Uterus (tissue), 4 donors: ENCODE results near the gene GMPS. TPM values are rescaled to one million over a fixed set of nuclear protein-coding genes. Genes with fewer than 3 reads are reported as not detected.

Experiments used
- DNase-seq, 2 donors: peaks; one replicate each; pipeline ENCODE4 v3.0.0-alpha.2; 2019 to 2020
- H3K27ac ChIP-seq, 2 donors: fragments of 200-600 bp; sonication (generic); 1 replicate in 1 of 2; 2 replicates in 1 of 2; pipeline ENCODE4 v1.5.1; 2016 to 2018
- H3K27me3 ChIP-seq, 2 donors: fragments of 200-600 bp; sonication (generic); one replicate each; pipeline ENCODE4 v1.5.1; 2018 to 2019; ENCODE audit warnings: control low read depth in 1 of 2
- H3K36me3 ChIP-seq, 2 donors: fragments of 200-600 bp; sonication (generic); one replicate each; pipeline ENCODE4 v1.5.1; 2019; ENCODE audit warnings: control low read depth in 1 of 2
- H3K4me1 ChIP-seq, 2 donors: fragments of 200-600 bp; sonication (generic); one replicate each; pipeline ENCODE4 v1.5.1; 2018 to 2019; ENCODE audit warnings: control low read depth in 1 of 2
- H3K4me3 ChIP-seq, 2 donors: fragments of 200-600 bp; sonication (generic); 1 replicate in 1 of 2; 2 replicates in 1 of 2; pipeline ENCODE4 v1.5.1; 2018 to 2019; ENCODE audit warnings: mild to moderate bottlenecking in 1 of 2
- H3K9me3 ChIP-seq, 2 donors: fragments of 200-600 bp; sonication (generic); one replicate each; pipeline ENCODE4 v1.5.1; 2019; ENCODE audit warnings: control low read depth in 1 of 2
- POLR2A ChIP-seq, 2 donors: fragments of 450-650 bp; IDR thresholded peaks; one replicate each; pipeline ENCODE4 v1.6.1; 2016; ENCODE audit warnings: antibody characterized with exemption in 2 of 2, mild to moderate bottlenecking in 1 of 2, moderate library complexity in 1 of 2
- intact Hi-C: fragments of 100-400 bp; cut with DNase I; formaldehyde crosslinking; loops from one replicate; pipeline ENCODE4 v1.15.1; 2023; ENCODE audit warnings: low total_unique reads
- total RNA-seq, 4 donors: library from RNA; depleted of rRNA in 3 of 4; stranded (reverse); fragments of >200 nt in 3 of 4; gene quantifications; one replicate each; pipeline versions ENCODE4 v1.1.0 to v1.2.4, GENCODE V29; 2014 to 2023
- TF ChIP-seq, protein P1 (sequence below), 4 experiments: fragments of 200-600 bp in 2 of 4; fragments of 450-650 bp in 2 of 4; sonication (generic) in 2 of 4; IDR thresholded peaks; one replicate each; pipeline ENCODE4 v1.5.1; 2016 to 2019; ENCODE audit warnings: antibody characterized with exemption in 4 of 4, mild to moderate bottlenecking in 2 of 4, moderate library complexity in 1 of 4
- donor health status: DM: yes; HTN: yes; CAD: no.

GMPS gene
- total RNA-seq, 4 donors from 2014 or later = 10.5 to 71.7 (median 51.3) TPM

- Histone ChIP-seq H3K27me3 (no peaks in the 10 kb centered on the region), H3K9me3 (no peaks in the 10 kb centered on the region), H3K27ac (no peak overlapping the region), H3K4me1 (no peaks in the 10 kb centered on the region), H3K4me3 (no peak overlapping the region), H3K36me3 (no peaks in the 10 kb centered on the region)
- DNase-seq = no peak
- intact Hi-C loops = no loop called here
- no peak for TF ChIP-seq POLR2A (IDR thresholded peaks at IDR 0.05)
- TF ChIP-seq, protein P1, sequence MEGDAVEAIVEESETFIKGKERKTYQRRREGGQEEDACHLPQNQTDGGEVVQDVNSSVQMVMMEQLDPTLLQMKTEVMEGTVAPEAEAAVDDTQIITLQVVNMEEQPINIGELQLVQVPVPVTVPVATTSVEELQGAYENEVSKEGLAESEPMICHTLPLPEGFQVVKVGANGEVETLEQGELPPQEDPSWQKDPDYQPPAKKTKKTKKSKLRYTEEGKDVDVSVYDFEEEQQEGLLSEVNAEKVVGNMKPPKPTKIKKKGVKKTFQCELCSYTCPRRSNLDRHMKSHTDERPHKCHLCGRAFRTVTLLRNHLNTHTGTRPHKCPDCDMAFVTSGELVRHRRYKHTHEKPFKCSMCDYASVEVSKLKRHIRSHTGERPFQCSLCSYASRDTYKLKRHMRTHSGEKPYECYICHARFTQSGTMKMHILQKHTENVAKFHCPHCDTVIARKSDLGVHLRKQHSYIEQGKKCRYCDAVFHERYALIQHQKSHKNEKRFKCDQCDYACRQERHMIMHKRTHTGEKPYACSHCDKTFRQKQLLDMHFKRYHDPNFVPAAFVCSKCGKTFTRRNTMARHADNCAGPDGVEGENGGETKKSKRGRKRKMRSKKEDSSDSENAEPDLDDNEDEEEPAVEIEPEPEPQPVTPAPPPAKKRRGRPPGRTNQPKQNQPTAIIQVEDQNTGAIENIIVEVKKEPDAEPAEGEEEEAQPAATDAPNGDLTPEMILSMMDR (IDR thresholded peaks at IDR 0.05) = no peak
These were observed 36.5 kb downstream of the GMPS start for GRCh38 chr3:155906900-155907299.

- DNase-seq = no peak
- H3K4me1 ChIP-seq = no peaks in the 10 kb centered on the region
- H3K4me3 ChIP-seq = no peak overlapping the region
- H3K36me3 ChIP-seq = no peaks in the 10 kb centered on the region
- no peaks in the 10 kb centered on the region for H3K27me3 ChIP-seq
- intact Hi-C loops = no loop called here
- TF ChIP-seq POLR2A (IDR thresholded peaks at IDR 0.05) = no peak
- TF ChIP-seq, protein P1 (IDR thresholded peaks at IDR 0.05) = no peak
- no peak overlapping the region for H3K27ac ChIP-seq
- H3K9me3 ChIP-seq = no peaks in the 10 kb centered on the region
These were observed 37.6 kb downstream of the GMPS start for GRCh38 chr3:155908086-155908485.

- no peaks in the 10 kb centered on the region for H3K36me3 ChIP-seq
These were observed 38.2 kb downstream of the GMPS start for GRCh38 chr3:155908605-155909004.

GRCh38 chr3:155912090-155912489 lies 41.6 kb downstream of the GMPS start:
- no peaks in the 10 kb centered on the region for H3K9me3 ChIP-seq

More at GRCh38 chr3:155908605-155909004, 38.2 kb downstream of the GMPS start:
- H3K27me3 ChIP-seq = no peaks in the 10 kb centered on the region
- H3K27ac ChIP-seq = no peak overlapping the region
- no peak overlapping the region for H3K4me3 ChIP-seq
- no peaks in the 10 kb centered on the region for H3K9me3 ChIP-seq
- intact Hi-C loops = no loop called here
- DNase-seq = no peak
- TF ChIP-seq POLR2A (IDR thresholded peaks at IDR 0.05) = no peak
- TF ChIP-seq, protein P1 (IDR thresholded peaks at IDR 0.05) = no peak
- no peaks in the 10 kb centered on the region for H3K4me1 ChIP-seq

GRCh38 chr3:155912579-155913190 lies 42.2 kb downstream of the GMPS start:
- Histone ChIP-seq H3K36me3 (no peaks in the 10 kb centered on the region), H3K4me3 (no peak overlapping the region), H3K9me3 (no peaks in the 10 kb centered on the region), H3K27me3 (no peaks in the 10 kb centered on the region), H3K27ac (no peak overlapping the region), H3K4me1 (no peaks in the 10 kb centered on the region)
- intact Hi-C loops = no loop called here
- TF ChIP-seq POLR2A (IDR thresholded peaks at IDR 0.05) = no peak
- TF ChIP-seq, protein P1 (IDR thresholded peaks at IDR 0.05) = no peak
- no peak for DNase-seq

More at GRCh38 chr3:155912090-155912489, 41.6 kb downstream of the GMPS start:
- no peak overlapping the region for H3K27ac ChIP-seq
- intact Hi-C loops = no loop called here
- no peaks in the 10 kb centered on the region for H3K4me1 ChIP-seq
- no peaks in the 10 kb centered on the region for H3K27me3 ChIP-seq
- no peak overlapping the region for H3K4me3 ChIP-seq
- H3K36me3 ChIP-seq = no peaks in the 10 kb centered on the region
- no peak for TF ChIP-seq POLR2A (IDR thresholded peaks at IDR 0.05)
- TF ChIP-seq, protein P1 (IDR thresholded peaks at IDR 0.05) = no peak
- DNase-seq = no peak
